Body of pancreas (tissue), 4 donors: ENCODE measurements around the gene SLC35A3.

Source experiments
- CTCF ChIP-seq, 7 experiments: fragments of 450-650 bp in 4 of 7; fragments of 200-600 bp in 3 of 7; sonication (generic) in 3 of 7; IDR thresholded peaks; one replicate each; pipeline ENCODE4 v1.5.1; 2016 to 2019; ENCODE audit warnings: antibody characterized with exemption in 7 of 7
- POLR2A ChIP-seq, 3 donors: fragments of 450-650 bp; IDR thresholded peaks; one replicate each; pipeline ENCODE4 v1.6.1; 2016; ENCODE audit warnings: antibody characterized with exemption in 3 of 3, mild to moderate bottlenecking in 2 of 3

- TF ChIP-seq CTCF (IDR thresholded peaks at IDR 0.05), result no peak
- no peak for TF ChIP-seq POLR2A (IDR thresholded peaks at IDR 0.05)
Observed at GRCh38 chr1:100076319-100076718, 106.5 kb downstream of the SLC35A3 start.
